Measurements from ENCODE around the gene CNOT11.
"Not testable (repeated sequence)": the region's sequence is repeated elsewhere in the genome, so short reads cannot be mapped to it uniquely, and the experiment has no call there.

The CNOT11 gene

GRCh38 chr2:101245468-101245867 is 7.2 kb upstream of the CNOT11 start:
- not testable (repeated sequence) for H3K79me2 ChIP-seq (ENCODE audit: control insufficient read depth, low read length); H3K4me3 ChIP-seq (ENCODE audit: low read length); H3K4me1 ChIP-seq (ENCODE audit: control insufficient read depth, low read length); H3K27me3 ChIP-seq (ENCODE audit: control insufficient read depth, low read length); H4K20me1 ChIP-seq (ENCODE audit: control insufficient read depth, insufficient read depth, low read depth, low read length); H3K4me2 ChIP-seq (ENCODE audit: low read length); H3K27ac ChIP-seq (ENCODE audit: low read depth, low read length); H3K9me2 ChIP-seq (replicated peaks; ENCODE audit: control insufficient read depth, low read length); H3K36me3 ChIP-seq (ENCODE audit: control insufficient read depth, low read length); H3K9me3 ChIP-seq (ENCODE audit: control insufficient read depth, insufficient read depth, low read length); H3F3A ChIP-seq (ENCODE audit: control insufficient read depth, insufficient read depth)

DNA sequence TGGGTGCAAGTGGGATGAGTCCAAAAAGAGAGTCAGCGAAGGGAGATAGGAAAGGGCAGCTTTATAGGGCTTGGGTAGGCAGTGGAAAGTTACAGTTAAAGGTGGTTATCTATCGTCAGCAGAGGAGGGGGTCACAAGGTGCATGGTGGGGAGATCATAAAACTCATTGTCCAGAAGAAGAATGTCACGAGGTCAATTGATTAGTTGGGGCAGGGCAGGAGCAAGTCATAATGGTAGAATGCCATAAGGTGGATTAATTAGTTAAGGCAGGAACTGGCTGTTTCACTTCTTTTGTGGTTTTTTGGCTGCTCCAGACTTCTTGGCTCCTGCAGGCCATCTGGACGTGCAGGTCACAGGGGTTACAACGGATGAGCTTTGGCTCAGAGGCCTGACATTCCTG is 3.9 kb upstream of the CNOT11 start:
- not testable (repeated sequence) for H3F3A ChIP-seq (ENCODE audit: control insufficient read depth, insufficient read depth); H3K9me3 ChIP-seq (ENCODE audit: control insufficient read depth, insufficient read depth, low read length); H4K20me1 ChIP-seq (ENCODE audit: control insufficient read depth, insufficient read depth, low read depth, low read length); H3K27ac ChIP-seq (ENCODE audit: low read depth, low read length); H3K27me3 ChIP-seq (ENCODE audit: control insufficient read depth, low read length); H3K36me3 ChIP-seq (ENCODE audit: control insufficient read depth, low read length); H3K9me2 ChIP-seq (replicated peaks; ENCODE audit: control insufficient read depth, low read length); H3K4me3 ChIP-seq (ENCODE audit: low read length); H3K4me1 ChIP-seq (ENCODE audit: control insufficient read depth, low read length); H3K4me2 ChIP-seq (ENCODE audit: low read length)
- peaks cover 10% of the 10 kb centered on the region for H3K79me2 ChIP-seq (ENCODE audit: control insufficient read depth, low read length)

DNA sequence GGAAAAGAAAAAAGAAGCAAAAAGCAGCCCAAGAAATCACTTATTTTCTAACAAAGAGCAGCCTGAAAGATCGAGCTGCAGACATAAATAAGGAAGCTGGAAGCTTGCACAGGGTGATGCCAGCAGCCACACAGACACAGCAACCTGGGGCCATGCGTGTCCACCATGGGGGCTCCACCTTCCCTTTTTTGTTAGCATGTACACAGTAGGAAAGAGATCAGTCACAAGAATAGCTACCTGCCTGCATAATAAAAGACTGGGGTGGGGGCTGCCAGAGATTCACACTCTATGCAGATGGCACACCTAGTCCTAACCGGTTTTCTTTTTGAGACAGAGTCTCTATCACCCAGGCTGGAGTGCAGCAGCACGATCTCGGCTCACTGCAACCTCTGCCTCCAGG is 2.9 kb upstream of the CNOT11 start:
- Histone ChIP-seq H3K9me2 (replicated peaks; ENCODE audit: control insufficient read depth, low read length) (no peaks in the 10 kb centered on the region), H3K4me3 (ENCODE audit: low read length) (no peak overlapping the region), H3K4me2 (ENCODE audit: low read length) (no peak overlapping the region), H4K20me1 (ENCODE audit: control insufficient read depth, insufficient read depth, low read depth, low read length) (peaks cover 15% of the 10 kb centered on the region), H3K27me3 (ENCODE audit: control insufficient read depth, low read length) (no peaks in the 10 kb centered on the region), H3F3A (ENCODE audit: control insufficient read depth, insufficient read depth) (no peaks in the 10 kb centered on the region), H3K36me3 (ENCODE audit: control insufficient read depth, low read length) (peaks cover 13% of the 10 kb centered on the region), H3K27ac (ENCODE audit: low read depth, low read length) (no peak overlapping the region), H3K79me2 (ENCODE audit: control insufficient read depth, low read length) (peaks cover 21% of the 10 kb centered on the region), H3K9me3 (ENCODE audit: control insufficient read depth, insufficient read depth, low read length) (no peaks in the 10 kb centered on the region), H3K4me1 (ENCODE audit: control insufficient read depth, low read length) (peaks cover 17% of the 10 kb centered on the region)
- no peak for TF ChIP-seq EZH2phosphoT487 (IDR thresholded peaks at IDR 0.05; ENCODE audit: borderline replicate concordance, low read length)
- TF ChIP-seq, protein P1, sequence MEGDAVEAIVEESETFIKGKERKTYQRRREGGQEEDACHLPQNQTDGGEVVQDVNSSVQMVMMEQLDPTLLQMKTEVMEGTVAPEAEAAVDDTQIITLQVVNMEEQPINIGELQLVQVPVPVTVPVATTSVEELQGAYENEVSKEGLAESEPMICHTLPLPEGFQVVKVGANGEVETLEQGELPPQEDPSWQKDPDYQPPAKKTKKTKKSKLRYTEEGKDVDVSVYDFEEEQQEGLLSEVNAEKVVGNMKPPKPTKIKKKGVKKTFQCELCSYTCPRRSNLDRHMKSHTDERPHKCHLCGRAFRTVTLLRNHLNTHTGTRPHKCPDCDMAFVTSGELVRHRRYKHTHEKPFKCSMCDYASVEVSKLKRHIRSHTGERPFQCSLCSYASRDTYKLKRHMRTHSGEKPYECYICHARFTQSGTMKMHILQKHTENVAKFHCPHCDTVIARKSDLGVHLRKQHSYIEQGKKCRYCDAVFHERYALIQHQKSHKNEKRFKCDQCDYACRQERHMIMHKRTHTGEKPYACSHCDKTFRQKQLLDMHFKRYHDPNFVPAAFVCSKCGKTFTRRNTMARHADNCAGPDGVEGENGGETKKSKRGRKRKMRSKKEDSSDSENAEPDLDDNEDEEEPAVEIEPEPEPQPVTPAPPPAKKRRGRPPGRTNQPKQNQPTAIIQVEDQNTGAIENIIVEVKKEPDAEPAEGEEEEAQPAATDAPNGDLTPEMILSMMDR (IDR thresholded peaks at IDR 0.05; ENCODE audit: low read depth, low read length, poor library complexity, severe bottlenecking), result no peak

- not testable (repeated sequence) for H3F3A ChIP-seq (ENCODE audit: control insufficient read depth, insufficient read depth); H3K4me3 ChIP-seq (ENCODE audit: low read length); H3K9me2 ChIP-seq (replicated peaks; ENCODE audit: control insufficient read depth, low read length); H3K27me3 ChIP-seq (ENCODE audit: control insufficient read depth, low read length); H3K9me3 ChIP-seq (ENCODE audit: control insufficient read depth, insufficient read depth, low read length); H3K4me2 ChIP-seq (ENCODE audit: low read length); H3K27ac ChIP-seq (ENCODE audit: low read depth, low read length)
- Histone ChIP-seq H3K79me2 (ENCODE audit: control insufficient read depth, low read length) (peaks cover 36% of the 10 kb centered on the region), H4K20me1 (ENCODE audit: control insufficient read depth, insufficient read depth, low read depth, low read length) (peaks cover 15% of the 10 kb centered on the region), H3K36me3 (ENCODE audit: control insufficient read depth, low read length) (peaks cover 22% of the 10 kb centered on the region), H3K4me1 (ENCODE audit: control insufficient read depth, low read length) (peaks cover 22% of the 10 kb centered on the region)
Measured at GRCh38 chr2:101251246-101251781, 1.4 kb upstream of the CNOT11 start.

DNA sequence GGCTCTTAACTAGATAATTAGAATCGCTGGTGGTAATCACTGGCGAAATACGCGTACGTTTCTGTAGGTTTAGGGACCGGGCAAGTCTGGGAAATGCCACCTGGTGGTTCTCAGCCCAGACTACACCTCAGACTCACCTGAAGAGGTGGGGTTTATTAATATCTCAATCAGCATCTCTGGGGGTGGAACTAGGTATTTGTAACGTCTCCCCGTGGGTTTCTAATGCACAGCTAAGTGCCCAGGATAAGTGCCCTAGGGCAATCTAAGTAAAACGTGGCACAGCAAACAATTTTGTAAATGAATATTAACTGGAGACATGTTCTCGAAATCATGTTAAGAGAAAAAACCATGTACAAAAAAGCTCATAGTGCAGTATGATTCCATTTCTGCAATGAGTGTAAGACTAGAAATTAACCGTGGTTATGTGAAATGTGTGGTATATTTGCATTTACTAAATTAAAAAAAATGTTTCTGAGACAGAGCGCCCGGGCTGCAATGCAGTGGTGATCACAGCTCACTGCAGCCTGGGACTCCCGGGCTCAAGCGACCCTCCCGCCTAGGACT is 760 bp upstream of the CNOT11 start:
- Histone ChIP-seq H3K9me2 (replicated peaks; ENCODE audit: control insufficient read depth, low read length) (no peaks in the 10 kb centered on the region), H3K79me2 (ENCODE audit: control insufficient read depth, low read length) (peaks cover 42% of the 10 kb centered on the region), H3K36me3 (ENCODE audit: control insufficient read depth, low read length) (peaks cover 25% of the 10 kb centered on the region), H3K4me1 (ENCODE audit: control insufficient read depth, low read length) (peaks cover 22% of the 10 kb centered on the region), H3K27me3 (ENCODE audit: control insufficient read depth, low read length) (no peaks in the 10 kb centered on the region), H3K27ac (ENCODE audit: low read depth, low read length) (peak overlapping the region; percentile 45), H3K9me3 (ENCODE audit: control insufficient read depth, insufficient read depth, low read length) (no peaks in the 10 kb centered on the region), H3K4me2 (ENCODE audit: low read length) (peak overlapping the region; percentile 74), H3F3A (ENCODE audit: control insufficient read depth, insufficient read depth) (no peaks in the 10 kb centered on the region), H4K20me1 (ENCODE audit: control insufficient read depth, insufficient read depth, low read depth, low read length) (peaks cover 15% of the 10 kb centered on the region), H3K4me3 (ENCODE audit: low read length) (peak overlapping the region; percentile 88)
- no peak for TF ChIP-seq EZH2phosphoT487 (IDR thresholded peaks at IDR 0.05; ENCODE audit: borderline replicate concordance, low read length)
- TF ChIP-seq, protein P1 (IDR thresholded peaks at IDR 0.05; ENCODE audit: low read depth, low read length, poor library complexity, severe bottlenecking), result peak; percentile 67
